IMR-90 (cell line): ENCODE results near the gene RAB27A. TPM values are rescaled to one million over a fixed set of nuclear protein-coding genes. Genes with fewer than 3 reads are reported as not detected.

ENCODE experiments used
- ATAC-seq: fragments of 200-7000 bp; cut with Tn5 transposase; 2 replicates; pipeline ENCODE4 v1.9.1; 2020; ENCODE audit warnings: low read depth, mild to moderate bottlenecking, moderate library complexity
- BruUV-seq: library from RNA; stranded (reverse); fragments of 400-500 nt; replicated peaks from 2 replicates; lab custom pipeline; 2021; lab: Mats Ljungman, UMichigan
- CTCF ChIA-PET: fragments of 300-600 bp; formaldehyde crosslinking; extraction: SDS; loops from one replicate; lab custom pipeline; 2021; ENCODE audit warnings: antibody characterized with exemption; lab: Yijun Ruan, JAX
- POLR2A ChIA-PET: fragments of 300-600 bp; sonication (Branson Sonifier 250); formaldehyde crosslinking; loops from one replicate; lab custom pipeline; 2022; ENCODE audit warnings: antibody characterized with exemption; ENCODE audit not compliant: unreplicated experiment; lab: Charles Lee
- DNase-seq: peaks from one replicate; pipeline ENCODE4 v3.0.0; 2013
- H2AFZ ChIP-seq: replicated peaks from 2 replicates; pipeline ENCODE3; 2013; ENCODE audit warnings: low read length, mild to moderate bottlenecking; ENCODE audit not compliant: poor library complexity
- H2AK5ac ChIP-seq: 2 replicates; pipeline ENCODE4 v1.6.1; 2013; ENCODE audit warnings: low read depth, low read length, inconsistent platforms
- H2AK9ac ChIP-seq: replicated peaks from 2 replicates; pipeline ENCODE3; 2013; ENCODE audit warnings: mild to moderate bottlenecking, low read depth, low read length, moderate library complexity; ENCODE audit not compliant: poor library complexity
- H2BK120ac ChIP-seq: 2 replicates; pipeline ENCODE4 v1.6.1; 2013; ENCODE audit warnings: low read depth, low read length, inconsistent platforms
- H2BK15ac ChIP-seq: 3 replicates; pipeline ENCODE4 v1.6.1; 2013; ENCODE audit warnings: low read depth, low read length, inconsistent platforms
- H2BK20ac ChIP-seq: 2 replicates; pipeline ENCODE4 v1.6.1; 2013; ENCODE audit warnings: low read depth, mild to moderate bottlenecking, inconsistent platforms, low read length, moderate library complexity
- H2BK5ac ChIP-seq: 2 replicates; pipeline ENCODE4 v1.6.1; 2013; ENCODE audit warnings: mild to moderate bottlenecking, low read depth, low read length, inconsistent platforms; ENCODE audit not compliant: poor library complexity, severe bottlenecking
- H3K14ac ChIP-seq: replicated peaks from 2 replicates; pipeline ENCODE4 v1.6.1; 2013; ENCODE audit warnings: low read depth, low read length, inconsistent platforms
- H3K18ac ChIP-seq: 2 replicates; pipeline ENCODE4 v1.6.1; 2013; ENCODE audit warnings: low read depth, low read length, control low read depth
- H3K23ac ChIP-seq: 2 replicates; pipeline ENCODE4 v1.6.1; 2013; ENCODE audit warnings: low read depth, low read length, inconsistent platforms
- H3K27ac ChIP-seq: 2 replicates; pipeline ENCODE4 v1.5.1; 2013; ENCODE audit warnings: mild to moderate bottlenecking, control low read depth, low read length; ENCODE audit not compliant: insufficient read depth
- H3K27me3 ChIP-seq: 2 replicates; pipeline ENCODE4 v1.6.1; 2013; ENCODE audit warnings: low read length; ENCODE audit not compliant: control insufficient read depth, insufficient read depth
- H3K36me3 ChIP-seq: 2 replicates; pipeline ENCODE4 v1.6.1; 2013; ENCODE audit warnings: low read length, mixed read lengths; ENCODE audit not compliant: control insufficient read depth, insufficient read depth
- H3K4ac ChIP-seq: 2 replicates; pipeline ENCODE4 v1.6.1; 2013; ENCODE audit warnings: low read depth, low read length, inconsistent platforms
- H3K4me1 ChIP-seq: 2 replicates; pipeline ENCODE4 v1.6.1; 2013; ENCODE audit warnings: low read length, mixed read lengths; ENCODE audit not compliant: control insufficient read depth, insufficient read depth
- H3K4me2 ChIP-seq: 2 replicates; pipeline ENCODE4 v1.6.1; 2013; ENCODE audit warnings: low read depth, mild to moderate bottlenecking, control low read depth, low read length, moderate library complexity
- H3K4me3 ChIP-seq: 2 replicates; pipeline ENCODE4 v1.5.1; 2013; ENCODE audit warnings: low read depth, mild to moderate bottlenecking, control low read depth, low read length, moderate library complexity; ENCODE audit not compliant: insufficient read depth
- H3K56ac ChIP-seq: 2 replicates; pipeline ENCODE4 v1.6.1; 2013; ENCODE audit warnings: low read length, inconsistent platforms; ENCODE audit not compliant: insufficient read depth; ENCODE audit errors: extremely low read depth
- H3K79me1 ChIP-seq, 2 experiments: 2 replicates each; pipeline ENCODE4 v1.6.1; 2013; ENCODE audit warnings: low read length in 2 of 2, inconsistent platforms in 1 of 2, low read depth in 1 of 2
- H3K9ac ChIP-seq: 2 replicates; pipeline ENCODE4 v1.6.1; 2013; ENCODE audit warnings: low read depth, low read length, control low read depth
- H3K9me1 ChIP-seq: 2 replicates; pipeline ENCODE4 v1.6.1; 2013; ENCODE audit warnings: low read length, inconsistent platforms; ENCODE audit not compliant: insufficient read depth
- H3K9me3 ChIP-seq: 2 replicates; pipeline ENCODE4 v1.6.1; 2013; ENCODE audit warnings: low read length; ENCODE audit not compliant: control insufficient read depth, insufficient read depth
- H4K20me1 ChIP-seq: 2 replicates; pipeline ENCODE4 v1.6.1; 2013; ENCODE audit warnings: low read length, inconsistent platforms; ENCODE audit not compliant: insufficient read depth
- H4K5ac ChIP-seq: 2 replicates; pipeline ENCODE4 v1.6.1; 2013; ENCODE audit warnings: mild to moderate bottlenecking, low read depth, low read length, control low read depth
- H4K8ac ChIP-seq, 2 experiments: 2 replicates each; pipeline ENCODE4 v1.6.1; 2013; ENCODE audit warnings: low read depth in 2 of 2, low read length in 2 of 2, control low read depth in 1 of 2, inconsistent platforms in 1 of 2
- H4K91ac ChIP-seq: 2 replicates; pipeline ENCODE4 v1.6.1; 2013; ENCODE audit warnings: low read depth, low read length, inconsistent platforms; ENCODE audit not compliant: insufficient read depth
- CEBPB ChIP-seq: IDR thresholded peaks from 2 replicates; pipeline ENCODE4 v1.6.1; 2012; ENCODE audit warnings: low read depth, low read length, improper control_type of control experiment
- SMC3 ChIP-seq: fragments of 150-350 bp; IDR thresholded peaks from 2 replicates; pipeline ENCODE4 v1.6.1; 2016; ENCODE audit warnings: low read depth, mild to moderate bottlenecking, antibody characterized with exemption, low read length, moderate library complexity
- WGBS, 2 experiments: methylation state at CpG; one replicate each; pipeline versions ENCODE4 v1.1.5 to v1.1.7; 2013; ENCODE audit warnings: missing lambda C conversion rate in 2 of 2; ENCODE audit not compliant: insufficient read length in 1 of 2; ENCODE audit errors: extremely low coverage in 2 of 2; 5-methylcytosine and 5-hydroxymethylcytosine counted together
- dilution Hi-C: fragments of 300-500 bp; cut with HindIII; formaldehyde crosslinking; loops from one replicate; pipeline ENCODE4 v1.14.3; 2018; ENCODE audit warnings: low sequenced_read_pairs; ENCODE audit not compliant: unreplicated experiment
- in situ Hi-C: fragments of 300-500 bp; cut with MboI; formaldehyde crosslinking; loops from 3 replicates; pipeline ENCODE4 v1.14.3; 2019; ENCODE audit warnings: low sequenced_read_pairs, inconsistent platforms, mixed read lengths
- intact Hi-C: fragments of 100-400 bp; cut with micrococcal nuclease; formaldehyde crosslinking; loops from 2 replicates; pipeline ENCODE4 v1.10.0; 2022
- polyA plus RNA-seq, 3 experiments: library from polyadenylated mRNA; depleted of rRNA; stranded (reverse); fragments of >200 nt; gene quantifications; 2 replicates each; pipeline ENCODE4 v1.2.3, GENCODE V29; 2012; ENCODE audit warnings: low replicate concordance in 1 of 3
- total RNA-seq: library from RNA; depleted of rRNA; stranded (reverse); fragments of >200 nt; gene quantifications from 2 replicates; pipeline ENCODE4 v1.2.3, GENCODE V29; 2012

Gene RAB27A
- total and polyA plus RNA-seq, 2 of the 4 experiments (the other 2 are of a cell fraction): 4.8 to 13.7 TPM

DNA sequence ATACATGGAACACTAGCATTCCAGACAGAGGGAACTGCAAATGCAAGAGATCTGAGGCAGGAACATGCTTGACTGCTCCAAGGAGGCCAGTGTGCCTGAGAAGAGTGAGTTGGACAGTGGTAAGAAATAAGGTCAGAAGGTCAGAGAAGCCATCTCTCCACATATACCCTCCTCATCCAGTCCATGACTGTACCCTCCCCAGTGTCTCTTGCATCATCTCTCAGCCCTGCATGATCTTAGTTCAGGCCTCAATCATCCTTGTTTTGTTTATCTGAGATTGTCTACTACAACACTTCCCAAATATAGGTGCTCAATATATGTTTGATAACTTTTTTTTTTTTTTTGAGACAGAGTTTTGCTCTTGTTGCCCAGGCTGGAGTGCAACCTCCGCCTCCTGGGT is 87.4 kb downstream of the RAB27A start:
- CTCF ChIA-PET: interaction anchor here (0.7 kb wide), 1 partner anchor 254 kb away, joined by 3 read pairs; no protein-coding TSS in a partner anchor
- Histone ChIP-seq H2BK15ac (no peak overlapping the region), H4K8ac (no peak overlapping the region), H2AK9ac (no peak overlapping the region), H4K20me1 (no peaks in the 10 kb centered on the region), H2AK5ac (no peak overlapping the region), H3K56ac (no peak overlapping the region), H3K27me3 (no peaks in the 10 kb centered on the region), H3K4me2 (no peak overlapping the region), H3K4me3 (no peak overlapping the region), H3K14ac (no peak overlapping the region), H3K4ac (no peak overlapping the region), H3K79me1 (no peaks in the 10 kb centered on the region), H3K18ac (no peak overlapping the region), H2BK5ac (no peak overlapping the region), H3K36me3 (peaks cover 3% of the 10 kb centered on the region), H2BK20ac (no peak overlapping the region), H3K9me1 (0 out of 2 replicates have a peak, but pooled peaks cover 4% of the 10 kb centered on the region), H2AFZ (no peak overlapping the region), H3K27ac (no peak overlapping the region), H4K5ac (no peak overlapping the region), H4K91ac (no peak overlapping the region), H3K23ac (no peak overlapping the region), H3K9me3 (no peaks in the 10 kb centered on the region), H2BK120ac (no peak overlapping the region), H3K4me1 (no peaks in the 10 kb centered on the region), H3K9ac (no peak overlapping the region)
- intact Hi-C loops (no loop called here), dilution Hi-C loops (no loop called here), in situ Hi-C loops (no loop called here)
- TF ChIP-seq CEBPB (0 out of 2 replicates have a peak, but pooled peaks have one; percentile 18), SMC3 (no peak)
- POLR2A ChIA-PET: no interaction called here
- no peak for ATAC-seq
- no peak for DNase-seq
- WGBS, 2 experiments: no CpG with 5 or more reads among the region's 1 CpG
- no TSS peak for BruUV-seq
